ENCODE results near the gene TMEM87B. TPM values are rescaled to one million over a fixed set of nuclear protein-coding genes. Genes with fewer than 3 reads are reported as not detected.

Gene TMEM87B
- total RNA-seq, 2 experiments from 2014 or later = 13.9 to 22.8 TPM

- Histone ChIP-seq H3K79me2 (ENCODE audit: insufficient read depth, low read depth, low read length) (no peaks in the 10 kb centered on the region), H4K20me1 (ENCODE audit: insufficient read depth, low read length) (no peaks in the 10 kb centered on the region), H3K9me3 (ENCODE audit: low read length) (no peaks in the 10 kb centered on the region), H3K27ac (ENCODE audit: low read depth, low read length, poor library complexity, severe bottlenecking) (no peak overlapping the region), H3K4me2 (ENCODE audit: low read length) (no peak overlapping the region), H3K9me2 (ENCODE audit: insufficient read depth, low read length) (no peaks in the 10 kb centered on the region), H3K36me3 (ENCODE audit: insufficient read depth, low read length) (no peaks in the 10 kb centered on the region), H3K4me3 (ENCODE audit: low read depth, low read length, poor library complexity, severe bottlenecking) (no peak overlapping the region), H3K4me1 (ENCODE audit: insufficient read depth, low read length, poor library complexity, severe bottlenecking) (no peaks in the 10 kb centered on the region), H2AFZ (ENCODE audit: low read length) (no peak overlapping the region)
- TF ChIP-seq CTCF (conservative IDR thresholded peaks at IDR 0.05; ENCODE audit: low read length) (no peak), EZH2phosphoT487 (IDR thresholded peaks at IDR 0.05; ENCODE audit: borderline replicate concordance, low read depth, low read length) (no peak)
- ChIA-PET POLR2A (no interaction called here), CTCF (ENCODE audit: unreplicated experiment) (no interaction called here)
- intact Hi-C loops (cut with micrococcal nuclease; ENCODE audit: unreplicated experiment) = no loop called here
- no peak for DNase-seq (ENCODE audit: low spot score)
- no TSS peak for BruUV-seq (replicated peaks)
These were observed 31.4 kb upstream of the TMEM87B start for GRCh38 chr2:112023707-112024106.

- no peak overlapping the region for H2AFZ ChIP-seq (ENCODE audit: low read length)
- H3K4me1 ChIP-seq (ENCODE audit: insufficient read depth, low read length, poor library complexity, severe bottlenecking) = no peaks in the 10 kb centered on the region
- H3K27ac ChIP-seq (ENCODE audit: low read depth, low read length, poor library complexity, severe bottlenecking) = no peak overlapping the region
- intact Hi-C loops (cut with micrococcal nuclease; ENCODE audit: unreplicated experiment) = no loop called here
- no peaks in the 10 kb centered on the region for H3K9me3 ChIP-seq (ENCODE audit: low read length)
- H3K36me3 ChIP-seq (ENCODE audit: insufficient read depth, low read length) = no peaks in the 10 kb centered on the region
- DNase-seq (ENCODE audit: low spot score) = no peak
- TF ChIP-seq EZH2phosphoT487 (IDR thresholded peaks at IDR 0.05; ENCODE audit: borderline replicate concordance, low read depth, low read length) (no peak), CTCF (conservative IDR thresholded peaks at IDR 0.05; ENCODE audit: low read length) (no peak)
- ChIA-PET POLR2A (no interaction called here), CTCF (ENCODE audit: unreplicated experiment) (no interaction called here)
- no peak overlapping the region for H3K4me2 ChIP-seq (ENCODE audit: low read length)
- no peaks in the 10 kb centered on the region for H3K9me2 ChIP-seq (ENCODE audit: insufficient read depth, low read length)
- H3K4me3 ChIP-seq (ENCODE audit: low read depth, low read length, poor library complexity, severe bottlenecking) = no peak overlapping the region
- no TSS peak for BruUV-seq (replicated peaks)
- no peaks in the 10 kb centered on the region for H3K79me2 ChIP-seq (ENCODE audit: insufficient read depth, low read depth, low read length)
- H4K20me1 ChIP-seq (ENCODE audit: insufficient read depth, low read length) = no peaks in the 10 kb centered on the region
These were observed 30.8 kb upstream of the TMEM87B start for GRCh38 chr2:112024231-112024630.

GRCh38 chr2:112024896-112025491, 30.1 kb upstream of the TMEM87B start:
- Histone ChIP-seq H3K9me2 (ENCODE audit: insufficient read depth, low read length) (no peaks in the 10 kb centered on the region), H3K4me2 (ENCODE audit: low read length) (no peak overlapping the region), H3K9me3 (ENCODE audit: low read length) (no peaks in the 10 kb centered on the region), H3K4me3 (ENCODE audit: low read depth, low read length, poor library complexity, severe bottlenecking) (no peak overlapping the region), H3K27ac (ENCODE audit: low read depth, low read length, poor library complexity, severe bottlenecking) (no peak overlapping the region), H3K79me2 (ENCODE audit: insufficient read depth, low read depth, low read length) (no peaks in the 10 kb centered on the region), H2AFZ (ENCODE audit: low read length) (no peak overlapping the region), H3K4me1 (ENCODE audit: insufficient read depth, low read length, poor library complexity, severe bottlenecking) (no peaks in the 10 kb centered on the region), H3K36me3 (ENCODE audit: insufficient read depth, low read length) (no peaks in the 10 kb centered on the region), H4K20me1 (ENCODE audit: insufficient read depth, low read length) (no peaks in the 10 kb centered on the region)
- intact Hi-C loops (cut with micrococcal nuclease; ENCODE audit: unreplicated experiment) = no loop called here
- ChIA-PET CTCF (ENCODE audit: unreplicated experiment) (no interaction called here), POLR2A (no interaction called here)
- TF ChIP-seq CTCF (conservative IDR thresholded peaks at IDR 0.05; ENCODE audit: low read length) (no peak), EZH2phosphoT487 (IDR thresholded peaks at IDR 0.05; ENCODE audit: borderline replicate concordance, low read depth, low read length) (no peak)
- no TSS peak for BruUV-seq (replicated peaks)
- DNase-seq (ENCODE audit: low spot score) = no peak

All from OCI-LY7 (cell line).